ENCODE data around the gene LRP1-AS. TPM values are rescaled to one million over a fixed set of nuclear protein-coding genes. Genes with fewer than 3 reads are reported as not detected.

Gene LRP1-AS
- total RNA-seq, 1 experiment from 2014 or later = not detected

DNA sequence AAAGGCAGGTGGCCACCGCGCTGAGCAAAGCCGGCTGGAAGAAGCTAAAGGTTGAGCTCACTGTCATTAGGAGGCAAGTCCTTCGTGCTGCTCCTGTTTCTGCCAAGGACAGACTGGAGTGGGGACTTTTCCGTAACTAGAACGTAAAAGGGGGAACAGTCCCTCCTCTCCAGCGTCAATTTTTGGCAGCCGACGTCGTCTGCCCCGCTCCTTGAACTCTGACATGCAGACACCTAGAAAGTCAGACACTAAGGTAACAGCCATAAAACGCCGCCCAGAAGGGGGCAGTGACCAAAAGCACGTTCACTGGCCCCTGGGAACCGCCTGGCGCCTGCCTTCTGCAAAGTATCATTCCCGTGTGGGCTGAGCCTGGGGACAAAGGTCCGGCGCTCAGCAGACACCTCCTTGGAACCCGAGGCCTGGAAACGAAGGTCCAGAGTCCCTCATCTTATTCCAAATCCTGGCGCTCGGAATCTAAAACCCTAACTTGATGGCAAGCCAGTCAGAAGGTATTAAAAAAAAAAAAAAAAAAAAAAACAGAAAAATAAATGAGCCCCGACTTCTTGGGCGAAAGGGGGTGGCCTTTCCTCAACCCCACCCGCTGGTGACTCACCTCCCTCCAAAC lies 20.2 kb downstream of the LRP1-AS start:
- H3K4me3 Mint-ChIP-seq = peak overlapping the region; percentile 85
- peaks cover 15% of the 10 kb centered on the region for H3K9me3 Mint-ChIP-seq
- TF ChIP-seq, protein P1, sequence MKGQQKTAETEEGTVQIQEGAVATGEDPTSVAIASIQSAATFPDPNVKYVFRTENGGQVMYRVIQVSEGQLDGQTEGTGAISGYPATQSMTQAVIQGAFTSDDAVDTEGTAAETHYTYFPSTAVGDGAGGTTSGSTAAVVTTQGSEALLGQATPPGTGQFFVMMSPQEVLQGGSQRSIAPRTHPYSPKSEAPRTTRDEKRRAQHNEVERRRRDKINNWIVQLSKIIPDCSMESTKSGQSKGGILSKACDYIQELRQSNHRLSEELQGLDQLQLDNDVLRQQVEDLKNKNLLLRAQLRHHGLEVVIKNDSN (CRISPR knock-in tag; IDR thresholded peaks at IDR 0.05) = 0 out of 2 replicates have a peak, but pooled peaks have one; percentile 28
- TF ChIP-seq SP1 (CRISPR knock-in tag; conservative IDR thresholded peaks at IDR 0.05) = 0 out of 2 replicates have a peak, but pooled peaks have one; percentile 28
- peak; percentile 13; the same call in 1 of the 2 replicates for TF ChIP-seq GABPB1 (CRISPR knock-in tag; IDR thresholded peaks at IDR 0.05)
- TF ChIP-seq, protein P2, sequence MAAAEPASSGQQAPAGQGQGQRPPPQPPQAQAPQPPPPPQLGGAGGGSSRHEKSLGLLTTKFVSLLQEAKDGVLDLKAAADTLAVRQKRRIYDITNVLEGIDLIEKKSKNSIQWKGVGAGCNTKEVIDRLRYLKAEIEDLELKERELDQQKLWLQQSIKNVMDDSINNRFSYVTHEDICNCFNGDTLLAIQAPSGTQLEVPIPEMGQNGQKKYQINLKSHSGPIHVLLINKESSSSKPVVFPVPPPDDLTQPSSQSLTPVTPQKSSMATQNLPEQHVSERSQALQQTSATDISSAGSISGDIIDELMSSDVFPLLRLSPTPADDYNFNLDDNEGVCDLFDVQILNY (CRISPR knock-in tag; IDR thresholded peaks at IDR 0.05) = no peak
- ATAC-seq = peak; percentile 38
- peak overlapping the region; percentile 85 for H3K27ac Mint-ChIP-seq
- peaks cover 6% of the 10 kb centered on the region for H3K27me3 Mint-ChIP-seq (ENCODE audit: low read depth)
- peak; percentile 76 for DNase-seq (ENCODE audit: low spot score)
- POLR2A ChIA-PET = interaction anchor here (0.8 to 3.5 kb wide), 10 partner anchors 16 to 490 kb away, joined by 3 to 21 read pairs (median 5); partner anchors contain the start of genes NAB2, NEMP1, SHMT2 and STAT6
- H3K4me1 Mint-ChIP-seq = peaks cover 42% of the 10 kb centered on the region
- CTCF ChIA-PET = interaction anchor here (0.5 to 5.9 kb wide), 35 partner anchors 8 to 938 kb away, joined by 3 to 112 read pairs (median 5); partner anchors contain the start of genes NEMP1, NXPH4, SHMT2 and SMARCC2
- H3K36me3 Mint-ChIP-seq = peaks cover 2% of the 10 kb centered on the region; the same call in 1 of the 2 replicates

DNA sequence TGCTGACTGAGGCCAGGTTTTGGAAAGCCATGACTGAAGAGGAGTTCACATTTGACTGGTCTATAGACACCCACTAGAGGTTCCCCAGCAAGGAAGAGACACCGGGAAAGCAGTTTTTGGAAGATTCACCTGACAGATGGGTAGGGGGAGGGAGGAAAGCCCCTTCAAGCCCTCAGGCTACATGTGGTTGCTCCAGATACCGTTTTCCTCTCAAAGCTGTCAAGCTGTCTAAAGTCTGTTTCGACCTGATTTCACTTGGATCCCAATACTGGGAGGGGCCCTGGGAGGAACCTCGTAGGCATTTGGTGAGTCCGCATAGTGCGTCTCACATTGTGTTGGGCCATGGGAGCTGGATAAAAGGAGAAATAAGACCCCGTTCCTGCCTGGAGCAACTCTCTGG lies 20.9 kb downstream of the LRP1-AS start:
- Mint-ChIP-seq H3K4me1 (peaks cover 36% of the 10 kb centered on the region), H3K27ac (peak overlapping the region; percentile 85), H3K9me3 (peaks cover 18% of the 10 kb centered on the region), H3K36me3 (peaks cover 2% of the 10 kb centered on the region; the same call in 1 of the 2 replicates), H3K27me3 (ENCODE audit: low read depth) (peaks cover 6% of the 10 kb centered on the region), H3K4me3 (peak overlapping the region; percentile 85)
- POLR2A ChIA-PET = interaction anchor here (1.0 to 2.2 kb wide), 2 partner anchors 39 to 47 kb away, joined by 3 to 7 read pairs; partner anchors contain the start of gene NEMP1
- DNase-seq (ENCODE audit: low spot score) = no peak
- ATAC-seq = no peak
- CTCF ChIA-PET = interaction anchor here (0.6 to 5.9 kb wide), 15 partner anchors 9 to 101 kb away, joined by 3 to 112 read pairs (median 7); partner anchors contain the start of gene STAT6
- TF ChIP-seq FOXJ3 (CRISPR knock-in tag; IDR thresholded peaks at IDR 0.05; ENCODE audit: borderline replicate concordance) (no peak), CREB1 (CRISPR knock-in tag; IDR thresholded peaks at IDR 0.05) (no peak), ZNF219 (CRISPR knock-in tag; IDR thresholded peaks at IDR 0.05; ENCODE audit: borderline replicate concordance) (no peak), GTF2I (CRISPR knock-in tag; conservative IDR thresholded peaks at IDR 0.05) (no peak), TP53 (CRISPR knock-in tag; IDR thresholded peaks at IDR 0.05) (no peak)
- TF ChIP-seq, protein P3, sequence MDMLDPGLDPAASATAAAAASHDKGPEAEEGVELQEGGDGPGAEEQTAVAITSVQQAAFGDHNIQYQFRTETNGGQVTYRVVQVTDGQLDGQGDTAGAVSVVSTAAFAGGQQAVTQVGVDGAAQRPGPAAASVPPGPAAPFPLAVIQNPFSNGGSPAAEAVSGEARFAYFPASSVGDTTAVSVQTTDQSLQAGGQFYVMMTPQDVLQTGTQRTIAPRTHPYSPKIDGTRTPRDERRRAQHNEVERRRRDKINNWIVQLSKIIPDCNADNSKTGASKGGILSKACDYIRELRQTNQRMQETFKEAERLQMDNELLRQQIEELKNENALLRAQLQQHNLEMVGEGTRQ (CRISPR knock-in tag; IDR thresholded peaks at IDR 0.05) = no peak
- TF ChIP-seq, protein P4, sequence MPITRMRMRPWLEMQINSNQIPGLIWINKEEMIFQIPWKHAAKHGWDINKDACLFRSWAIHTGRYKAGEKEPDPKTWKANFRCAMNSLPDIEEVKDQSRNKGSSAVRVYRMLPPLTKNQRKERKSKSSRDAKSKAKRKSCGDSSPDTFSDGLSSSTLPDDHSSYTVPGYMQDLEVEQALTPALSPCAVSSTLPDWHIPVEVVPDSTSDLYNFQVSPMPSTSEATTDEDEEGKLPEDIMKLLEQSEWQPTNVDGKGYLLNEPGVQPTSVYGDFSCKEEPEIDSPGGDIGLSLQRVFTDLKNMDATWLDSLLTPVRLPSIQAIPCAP (CRISPR knock-in tag; IDR thresholded peaks at IDR 0.05) = no peak
- TF ChIP-seq, protein P5, sequence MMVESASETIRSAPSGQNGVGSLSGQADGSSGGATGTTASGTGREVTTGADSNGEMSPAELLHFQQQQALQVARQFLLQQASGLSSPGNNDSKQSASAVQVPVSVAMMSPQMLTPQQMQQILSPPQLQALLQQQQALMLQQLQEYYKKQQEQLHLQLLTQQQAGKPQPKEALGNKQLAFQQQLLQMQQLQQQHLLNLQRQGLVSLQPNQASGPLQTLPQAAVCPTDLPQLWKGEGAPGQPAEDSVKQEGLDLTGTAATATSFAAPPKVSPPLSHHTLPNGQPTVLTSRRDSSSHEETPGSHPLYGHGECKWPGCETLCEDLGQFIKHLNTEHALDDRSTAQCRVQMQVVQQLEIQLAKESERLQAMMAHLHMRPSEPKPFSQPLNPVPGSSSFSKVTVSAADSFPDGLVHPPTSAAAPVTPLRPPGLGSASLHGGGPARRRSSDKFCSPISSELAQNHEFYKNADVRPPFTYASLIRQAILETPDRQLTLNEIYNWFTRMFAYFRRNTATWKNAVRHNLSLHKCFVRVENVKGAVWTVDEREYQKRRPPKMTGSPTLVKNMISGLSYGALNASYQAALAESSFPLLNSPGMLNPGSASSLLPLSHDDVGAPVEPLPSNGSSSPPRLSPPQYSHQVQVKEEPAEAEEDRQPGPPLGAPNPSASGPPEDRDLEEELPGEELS (CRISPR knock-in tag; IDR thresholded peaks at IDR 0.05) = no peak
- TF ChIP-seq, protein P6, sequence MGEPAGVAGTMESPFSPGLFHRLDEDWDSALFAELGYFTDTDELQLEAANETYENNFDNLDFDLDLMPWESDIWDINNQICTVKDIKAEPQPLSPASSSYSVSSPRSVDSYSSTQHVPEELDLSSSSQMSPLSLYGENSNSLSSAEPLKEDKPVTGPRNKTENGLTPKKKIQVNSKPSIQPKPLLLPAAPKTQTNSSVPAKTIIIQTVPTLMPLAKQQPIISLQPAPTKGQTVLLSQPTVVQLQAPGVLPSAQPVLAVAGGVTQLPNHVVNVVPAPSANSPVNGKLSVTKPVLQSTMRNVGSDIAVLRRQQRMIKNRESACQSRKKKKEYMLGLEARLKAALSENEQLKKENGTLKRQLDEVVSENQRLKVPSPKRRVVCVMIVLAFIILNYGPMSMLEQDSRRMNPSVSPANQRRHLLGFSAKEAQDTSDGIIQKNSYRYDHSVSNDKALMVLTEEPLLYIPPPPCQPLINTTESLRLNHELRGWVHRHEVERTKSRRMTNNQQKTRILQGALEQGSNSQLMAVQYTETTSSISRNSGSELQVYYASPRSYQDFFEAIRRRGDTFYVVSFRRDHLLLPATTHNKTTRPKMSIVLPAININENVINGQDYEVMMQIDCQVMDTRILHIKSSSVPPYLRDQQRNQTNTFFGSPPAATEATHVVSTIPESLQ (CRISPR knock-in tag; IDR thresholded peaks at IDR 0.05) = no peak
- TF ChIP-seq, protein P7, sequence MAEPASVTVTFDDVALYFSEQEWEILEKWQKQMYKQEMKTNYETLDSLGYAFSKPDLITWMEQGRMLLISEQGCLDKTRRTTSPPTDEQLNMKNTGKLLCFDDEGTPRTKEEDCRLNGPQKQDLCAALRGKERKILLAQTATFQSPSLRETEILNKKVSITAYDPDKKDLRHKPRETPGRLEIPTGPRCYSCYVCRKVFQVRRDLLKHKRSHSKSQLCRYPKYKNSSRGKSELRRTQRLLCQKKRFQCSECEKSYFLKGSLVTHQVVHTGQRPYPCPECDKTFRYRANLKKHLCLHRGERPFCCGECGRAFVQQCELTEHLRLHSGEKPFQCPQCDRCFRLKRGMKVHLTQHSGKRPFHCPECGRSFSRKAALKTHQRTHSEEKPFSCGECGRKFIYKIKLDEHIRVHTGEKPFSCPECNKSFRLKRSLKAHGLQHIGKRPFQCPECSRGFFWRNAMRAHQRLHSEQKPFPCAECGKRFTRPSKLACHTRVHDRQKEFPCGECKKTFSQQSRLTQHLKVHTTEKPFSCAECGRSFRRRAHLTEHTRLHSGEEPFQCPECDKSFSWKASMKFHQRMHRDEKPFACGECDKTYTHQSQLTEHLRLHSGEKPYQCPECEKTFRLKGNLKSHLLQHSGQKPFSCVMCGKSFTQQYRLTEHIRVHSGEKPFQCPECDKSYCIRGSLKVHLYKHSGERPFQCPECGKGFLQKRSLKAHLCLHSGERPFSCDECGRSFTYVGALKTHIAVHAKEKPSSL (CRISPR knock-in tag; conservative IDR thresholded peaks at IDR 0.05) = no peak
- TF ChIP-seq, protein P8, sequence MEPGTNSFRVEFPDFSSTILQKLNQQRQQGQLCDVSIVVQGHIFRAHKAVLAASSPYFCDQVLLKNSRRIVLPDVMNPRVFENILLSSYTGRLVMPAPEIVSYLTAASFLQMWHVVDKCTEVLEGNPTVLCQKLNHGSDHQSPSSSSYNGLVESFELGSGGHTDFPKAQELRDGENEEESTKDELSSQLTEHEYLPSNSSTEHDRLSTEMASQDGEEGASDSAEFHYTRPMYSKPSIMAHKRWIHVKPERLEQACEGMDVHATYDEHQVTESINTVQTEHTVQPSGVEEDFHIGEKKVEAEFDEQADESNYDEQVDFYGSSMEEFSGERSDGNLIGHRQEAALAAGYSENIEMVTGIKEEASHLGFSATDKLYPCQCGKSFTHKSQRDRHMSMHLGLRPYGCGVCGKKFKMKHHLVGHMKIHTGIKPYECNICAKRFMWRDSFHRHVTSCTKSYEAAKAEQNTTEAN (CRISPR knock-in tag; IDR thresholded peaks at IDR 0.05) = no peak
- TF ChIP-seq, protein P9, sequence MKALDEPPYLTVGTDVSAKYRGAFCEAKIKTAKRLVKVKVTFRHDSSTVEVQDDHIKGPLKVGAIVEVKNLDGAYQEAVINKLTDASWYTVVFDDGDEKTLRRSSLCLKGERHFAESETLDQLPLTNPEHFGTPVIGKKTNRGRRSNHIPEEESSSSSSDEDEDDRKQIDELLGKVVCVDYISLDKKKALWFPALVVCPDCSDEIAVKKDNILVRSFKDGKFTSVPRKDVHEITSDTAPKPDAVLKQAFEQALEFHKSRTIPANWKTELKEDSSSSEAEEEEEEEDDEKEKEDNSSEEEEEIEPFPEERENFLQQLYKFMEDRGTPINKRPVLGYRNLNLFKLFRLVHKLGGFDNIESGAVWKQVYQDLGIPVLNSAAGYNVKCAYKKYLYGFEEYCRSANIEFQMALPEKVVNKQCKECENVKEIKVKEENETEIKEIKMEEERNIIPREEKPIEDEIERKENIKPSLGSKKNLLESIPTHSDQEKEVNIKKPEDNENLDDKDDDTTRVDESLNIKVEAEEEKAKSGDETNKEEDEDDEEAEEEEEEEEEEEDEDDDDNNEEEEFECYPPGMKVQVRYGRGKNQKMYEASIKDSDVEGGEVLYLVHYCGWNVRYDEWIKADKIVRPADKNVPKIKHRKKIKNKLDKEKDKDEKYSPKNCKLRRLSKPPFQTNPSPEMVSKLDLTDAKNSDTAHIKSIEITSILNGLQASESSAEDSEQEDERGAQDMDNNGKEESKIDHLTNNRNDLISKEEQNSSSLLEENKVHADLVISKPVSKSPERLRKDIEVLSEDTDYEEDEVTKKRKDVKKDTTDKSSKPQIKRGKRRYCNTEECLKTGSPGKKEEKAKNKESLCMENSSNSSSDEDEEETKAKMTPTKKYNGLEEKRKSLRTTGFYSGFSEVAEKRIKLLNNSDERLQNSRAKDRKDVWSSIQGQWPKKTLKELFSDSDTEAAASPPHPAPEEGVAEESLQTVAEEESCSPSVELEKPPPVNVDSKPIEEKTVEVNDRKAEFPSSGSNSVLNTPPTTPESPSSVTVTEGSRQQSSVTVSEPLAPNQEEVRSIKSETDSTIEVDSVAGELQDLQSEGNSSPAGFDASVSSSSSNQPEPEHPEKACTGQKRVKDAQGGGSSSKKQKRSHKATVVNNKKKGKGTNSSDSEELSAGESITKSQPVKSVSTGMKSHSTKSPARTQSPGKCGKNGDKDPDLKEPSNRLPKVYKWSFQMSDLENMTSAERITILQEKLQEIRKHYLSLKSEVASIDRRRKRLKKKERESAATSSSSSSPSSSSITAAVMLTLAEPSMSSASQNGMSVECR (CRISPR knock-in tag; IDR thresholded peaks at IDR 0.05; ENCODE audit: borderline replicate concordance) = no peak

All from WTC11 (cell line).